HG02571 (cell line): Measurements from ENCODE around the gene CDHR3.

Experiments used
- ATAC-seq: cut with Tn5 transposase; IDR thresholded peaks from one replicate; pipeline ENCODE4 v1.9.1; 2021; ENCODE audit warnings: mild to moderate bottlenecking, moderate library complexity; ENCODE audit not compliant: unreplicated experiment

The CDHR3 gene

GRCh38 chr7:106045586-106045985, 82.5 kb downstream of the CDHR3 start:
- ATAC-seq: no peak

GRCh38 chr7:106047184-106047583, 84.1 kb downstream of the CDHR3 start:
- no peak for ATAC-seq

GRCh38 chr7:106047818-106048705, 85.0 kb downstream of the CDHR3 start:
- ATAC-seq: no peak

- ATAC-seq: no peak
Observed at GRCh38 chr7:106048706-106049020, 85.6 kb downstream of the CDHR3 start.

- ATAC-seq: no peak
Observed at GRCh38 chr7:106049139-106049752, 86.2 kb downstream of the CDHR3 start.

- ATAC-seq: no peak
Observed at GRCh38 chr7:106050002-106050745, 87.1 kb downstream of the CDHR3 start.

GRCh38 chr7:106050746-106051117, 87.7 kb downstream of the CDHR3 start:
- no peak for ATAC-seq

- ATAC-seq: no peak
Observed at GRCh38 chr7:106052681-106053080, 89.6 kb downstream of the CDHR3 start.

- ATAC-seq: no peak
Observed at GRCh38 chr7:106053109-106053508, 90.0 kb downstream of the CDHR3 start.

GRCh38 chr7:106054156-106054910, 91.3 kb downstream of the CDHR3 start:
- no peak for ATAC-seq

- no peak for ATAC-seq
Observed at GRCh38 chr7:106054971-106055532, 92.0 kb downstream of the CDHR3 start.

GRCh38 chr7:106056513-106057203, 93.6 kb downstream of the CDHR3 start:
- ATAC-seq: peak; percentile 47

GRCh38 chr7:106057204-106057961, 94.3 kb downstream of the CDHR3 start:
- ATAC-seq: no peak

GRCh38 chr7:106057962-106058927, 95.2 kb downstream of the CDHR3 start:
- ATAC-seq: peak; percentile 55

GRCh38 chr7:106058928-106059324, 95.9 kb downstream of the CDHR3 start:
- no peak for ATAC-seq

- ATAC-seq: no peak
Observed at GRCh38 chr7:106059556-106059955, 96.5 kb downstream of the CDHR3 start.

GRCh38 chr7:106060394-106060920, 97.4 kb downstream of the CDHR3 start:
- ATAC-seq: no peak
